GM10266 (cell line): ENCODE results near the gene DOCK2.
A peak's percentile ranks its signal among the peaks of the same experiment; 100 is the strongest.

ENCODE experiments used
- DNase-seq: peaks from one replicate; pipeline ENCODE4 v3.0.0; 2012; ENCODE audit errors: extremely low spot score
- CTCF ChIP-seq: IDR thresholded peaks from 2 replicates; pipeline ENCODE4 v1.5.1; 2012; ENCODE audit warnings: mild to moderate bottlenecking, low read depth; ENCODE audit not compliant: control insufficient read depth, insufficient read depth; ENCODE audit errors: missing control alignments

DOCK2 gene

GRCh38 chr5:169777159-169777558 lies 140.1 kb downstream of the DOCK2 start:
- TF ChIP-seq CTCF, result no peak
- no peak for DNase-seq

- TF ChIP-seq CTCF, result no peak
- DNase-seq, result peak; percentile 50
Measured at GRCh38 chr5:169778622-169779596, 141.8 kb downstream of the DOCK2 start.

GRCh38 chr5:169781420-169782345 lies 144.6 kb downstream of the DOCK2 start:
- TF ChIP-seq CTCF, result no peak

GRCh38 chr5:169785771-169786618 lies 148.9 kb downstream of the DOCK2 start:
- TF ChIP-seq CTCF, result no peak
- DNase-seq, result no peak

More at GRCh38 chr5:169781420-169782345, 144.6 kb downstream of the DOCK2 start:
- DNase-seq, result no peak

GRCh38 chr5:169788168-169788567 lies 151.1 kb downstream of the DOCK2 start:
- no peak for TF ChIP-seq CTCF
- no peak for DNase-seq

- no peak for DNase-seq
- no peak for TF ChIP-seq CTCF
Measured at GRCh38 chr5:169789417-169789940, 152.4 kb downstream of the DOCK2 start.
